Lower leg skin (tissue), 3 donors: ENCODE data around the gene KIF25.

Experiments
- POLR2A ChIP-seq, 2 donors: fragments of 450-650 bp; IDR thresholded peaks; one replicate each; pipeline ENCODE4 v1.6.1; 2016 to 2017; ENCODE audit warnings: antibody characterized with exemption in 2 of 2, mild to moderate bottlenecking in 1 of 2, moderate library complexity in 1 of 2
- TF ChIP-seq, protein P1 (sequence below), 3 donors: fragments of 450-650 bp; IDR thresholded peaks; one replicate each; pipeline ENCODE4 v1.5.1; 2016; ENCODE audit warnings: antibody characterized with exemption in 3 of 3, mild to moderate bottlenecking in 3 of 3, moderate library complexity in 2 of 3

DNA sequence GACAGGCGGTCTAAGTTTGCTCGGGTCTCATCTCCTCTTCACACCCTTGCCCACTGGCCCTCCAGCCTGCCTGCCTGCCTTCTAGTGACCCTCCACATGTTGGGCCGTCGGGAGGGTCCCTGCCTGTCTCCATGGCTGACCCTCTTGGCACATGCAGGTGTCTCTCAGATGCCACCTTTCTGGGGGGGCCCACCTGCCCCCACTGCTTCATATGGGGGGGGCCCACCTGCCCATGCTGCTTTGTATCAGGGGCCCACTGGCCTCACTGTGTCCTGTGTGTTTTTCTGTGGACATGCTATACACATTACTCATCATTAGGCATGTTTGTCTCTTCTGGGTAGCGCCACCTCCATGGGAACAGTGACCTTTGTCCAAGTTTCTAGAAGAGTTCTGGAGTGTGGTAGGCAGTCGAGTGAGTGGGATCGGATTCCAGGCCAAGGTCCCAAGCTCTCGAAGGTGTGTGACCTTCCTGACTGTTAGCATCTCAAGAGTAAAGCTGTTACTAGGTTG is 40.4 kb upstream of the KIF25 start:
- TF ChIP-seq, protein P1, sequence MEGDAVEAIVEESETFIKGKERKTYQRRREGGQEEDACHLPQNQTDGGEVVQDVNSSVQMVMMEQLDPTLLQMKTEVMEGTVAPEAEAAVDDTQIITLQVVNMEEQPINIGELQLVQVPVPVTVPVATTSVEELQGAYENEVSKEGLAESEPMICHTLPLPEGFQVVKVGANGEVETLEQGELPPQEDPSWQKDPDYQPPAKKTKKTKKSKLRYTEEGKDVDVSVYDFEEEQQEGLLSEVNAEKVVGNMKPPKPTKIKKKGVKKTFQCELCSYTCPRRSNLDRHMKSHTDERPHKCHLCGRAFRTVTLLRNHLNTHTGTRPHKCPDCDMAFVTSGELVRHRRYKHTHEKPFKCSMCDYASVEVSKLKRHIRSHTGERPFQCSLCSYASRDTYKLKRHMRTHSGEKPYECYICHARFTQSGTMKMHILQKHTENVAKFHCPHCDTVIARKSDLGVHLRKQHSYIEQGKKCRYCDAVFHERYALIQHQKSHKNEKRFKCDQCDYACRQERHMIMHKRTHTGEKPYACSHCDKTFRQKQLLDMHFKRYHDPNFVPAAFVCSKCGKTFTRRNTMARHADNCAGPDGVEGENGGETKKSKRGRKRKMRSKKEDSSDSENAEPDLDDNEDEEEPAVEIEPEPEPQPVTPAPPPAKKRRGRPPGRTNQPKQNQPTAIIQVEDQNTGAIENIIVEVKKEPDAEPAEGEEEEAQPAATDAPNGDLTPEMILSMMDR (IDR thresholded peaks at IDR 0.05) = no peak
- TF ChIP-seq POLR2A (IDR thresholded peaks at IDR 0.05) = no peak
